Ovary (tissue), 3 donors: Measurements from ENCODE around the gene LIPJ.

Experiments
- EP300 ChIP-seq: sonication (generic); formaldehyde crosslinking; IDR thresholded peaks from one replicate; pipeline ENCODE4 v1.6.1; 2017; ENCODE audit warnings: antibody characterized with exemption
- TF ChIP-seq, protein P1 (sequence below), 3 donors: fragments of 450-650 bp in 2 of 3; fragments of 200-600 bp in 1 of 3; IDR thresholded peaks; one replicate each; pipeline versions ENCODE4 v1.5.1 to v1.8.0; 2016 to 2022; ENCODE audit warnings: antibody characterized with exemption in 3 of 3, mild to moderate bottlenecking in 1 of 3
- donor health status: DM: no; HTN: no; CAD: no.

DNA sequence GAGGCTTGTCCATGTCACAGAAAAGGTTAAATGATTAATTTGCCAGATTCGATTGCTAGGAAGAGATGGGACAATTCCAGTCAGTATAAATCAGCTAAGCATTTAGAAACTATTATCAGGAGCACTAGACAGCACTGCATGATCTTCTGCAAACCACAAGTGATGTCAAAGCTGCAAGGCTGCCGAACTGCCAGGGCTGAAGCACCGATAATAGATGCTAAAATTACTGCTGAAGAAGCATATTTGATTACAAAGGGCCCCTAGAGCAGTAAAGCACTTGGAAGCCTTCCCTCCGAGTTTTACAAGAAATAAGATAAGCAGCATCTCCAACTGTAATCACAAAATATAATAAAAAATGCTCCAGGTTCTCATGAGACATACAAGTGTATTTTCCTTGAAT, 44.0 kb upstream of the LIPJ start:
- TF ChIP-seq, protein P1, sequence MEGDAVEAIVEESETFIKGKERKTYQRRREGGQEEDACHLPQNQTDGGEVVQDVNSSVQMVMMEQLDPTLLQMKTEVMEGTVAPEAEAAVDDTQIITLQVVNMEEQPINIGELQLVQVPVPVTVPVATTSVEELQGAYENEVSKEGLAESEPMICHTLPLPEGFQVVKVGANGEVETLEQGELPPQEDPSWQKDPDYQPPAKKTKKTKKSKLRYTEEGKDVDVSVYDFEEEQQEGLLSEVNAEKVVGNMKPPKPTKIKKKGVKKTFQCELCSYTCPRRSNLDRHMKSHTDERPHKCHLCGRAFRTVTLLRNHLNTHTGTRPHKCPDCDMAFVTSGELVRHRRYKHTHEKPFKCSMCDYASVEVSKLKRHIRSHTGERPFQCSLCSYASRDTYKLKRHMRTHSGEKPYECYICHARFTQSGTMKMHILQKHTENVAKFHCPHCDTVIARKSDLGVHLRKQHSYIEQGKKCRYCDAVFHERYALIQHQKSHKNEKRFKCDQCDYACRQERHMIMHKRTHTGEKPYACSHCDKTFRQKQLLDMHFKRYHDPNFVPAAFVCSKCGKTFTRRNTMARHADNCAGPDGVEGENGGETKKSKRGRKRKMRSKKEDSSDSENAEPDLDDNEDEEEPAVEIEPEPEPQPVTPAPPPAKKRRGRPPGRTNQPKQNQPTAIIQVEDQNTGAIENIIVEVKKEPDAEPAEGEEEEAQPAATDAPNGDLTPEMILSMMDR (IDR thresholded peaks at IDR 0.05) = no peak
- no peak for TF ChIP-seq EP300
